GM19452 (cell line): Measurements from ENCODE around the gene ZNF581.

Experiments used
- ATAC-seq: cut with Tn5 transposase; IDR thresholded peaks from one replicate; pipeline ENCODE4 v1.9.1; 2021; ENCODE audit not compliant: unreplicated experiment

The ZNF581 gene

DNA sequence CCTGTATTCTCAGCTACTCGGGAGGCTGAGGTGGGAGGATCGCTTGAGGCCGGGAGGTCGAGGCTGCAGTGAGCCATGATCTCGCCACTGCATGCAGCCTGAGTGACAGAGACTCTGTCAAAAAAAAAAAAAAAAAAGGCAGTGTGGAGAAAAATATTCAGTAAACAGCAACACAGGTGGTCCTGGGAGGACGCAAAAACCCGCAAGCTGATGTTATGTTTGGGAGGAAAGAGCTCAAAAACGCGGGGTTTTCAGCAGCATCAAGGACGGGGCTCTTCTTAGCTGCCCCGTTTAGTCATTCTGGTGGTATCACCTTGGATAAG is 18.5 kb upstream of the ZNF581 start:
- no peak for ATAC-seq

GRCh38 chr19:55626350-55626749 is 17.1 kb upstream of the ZNF581 start:
- ATAC-seq: no peak

- no peak for ATAC-seq
These were observed 11.0 kb upstream of the ZNF581 start for GRCh38 chr19:55632463-55632834.

GRCh38 chr19:55633861-55634260 is 9.6 kb upstream of the ZNF581 start:
- ATAC-seq: no peak

DNA sequence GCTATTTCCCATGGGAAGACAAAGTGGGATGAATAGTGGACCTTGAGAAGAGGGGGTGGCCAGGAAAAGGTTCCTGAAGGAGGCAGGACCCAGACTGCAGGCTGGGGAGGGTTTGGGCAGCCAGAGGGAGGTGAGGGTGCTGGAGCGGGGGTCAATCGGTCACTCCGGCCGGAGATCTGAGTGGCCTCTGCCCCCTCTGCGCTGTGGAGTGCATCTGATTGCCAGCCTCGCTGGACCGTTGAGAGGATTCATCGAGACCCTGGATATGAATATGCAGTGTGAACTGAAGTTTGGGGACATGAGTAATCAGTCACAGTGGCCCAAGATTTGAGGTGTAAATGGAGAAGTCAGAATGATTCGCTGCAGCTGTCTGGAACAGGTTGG is 8.1 kb upstream of the ZNF581 start:
- no peak for ATAC-seq

GRCh38 chr19:55635856-55636440 is 7.5 kb upstream of the ZNF581 start:
- no peak for ATAC-seq

DNA sequence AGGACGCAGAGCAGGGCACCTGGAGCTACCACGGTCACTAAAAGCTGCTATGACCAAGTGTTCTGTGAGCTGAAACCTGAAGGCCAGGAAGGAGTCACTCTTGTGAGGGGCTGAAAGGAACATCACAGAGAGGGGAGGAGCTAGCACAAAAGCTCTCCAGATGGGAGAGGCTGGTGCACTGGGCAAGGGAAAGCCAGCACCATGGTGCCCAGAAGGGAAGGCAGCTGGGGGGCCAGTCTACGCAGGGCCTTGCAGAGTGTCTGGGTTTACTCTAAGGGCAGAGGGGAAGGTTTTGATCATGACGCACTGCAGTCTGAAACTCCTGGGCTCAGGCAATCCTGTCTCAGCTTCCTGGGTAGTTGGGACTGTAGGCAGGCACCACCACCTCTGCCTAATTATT is 6.7 kb upstream of the ZNF581 start:
- ATAC-seq: no peak

DNA sequence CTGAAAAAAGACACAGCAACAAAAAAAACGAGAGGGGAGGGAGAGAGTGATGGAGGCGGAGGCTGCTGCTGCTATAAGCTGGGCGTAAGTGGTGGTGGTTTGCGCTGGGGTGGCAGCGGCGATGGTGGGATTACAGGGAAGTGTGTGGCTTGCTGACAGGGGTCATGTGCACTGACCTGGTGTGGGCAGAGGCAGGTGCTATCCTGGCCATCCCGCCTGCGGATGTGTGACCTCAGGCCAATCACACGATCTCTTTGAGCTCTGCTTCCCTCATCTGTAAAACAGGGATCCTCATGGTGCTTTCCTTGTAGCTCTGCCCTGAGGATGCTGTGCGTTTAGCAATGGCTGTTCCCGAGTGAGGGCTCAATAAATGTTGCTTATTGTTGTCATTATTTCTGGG is 5.9 kb upstream of the ZNF581 start:
- ATAC-seq: no peak

DNA sequence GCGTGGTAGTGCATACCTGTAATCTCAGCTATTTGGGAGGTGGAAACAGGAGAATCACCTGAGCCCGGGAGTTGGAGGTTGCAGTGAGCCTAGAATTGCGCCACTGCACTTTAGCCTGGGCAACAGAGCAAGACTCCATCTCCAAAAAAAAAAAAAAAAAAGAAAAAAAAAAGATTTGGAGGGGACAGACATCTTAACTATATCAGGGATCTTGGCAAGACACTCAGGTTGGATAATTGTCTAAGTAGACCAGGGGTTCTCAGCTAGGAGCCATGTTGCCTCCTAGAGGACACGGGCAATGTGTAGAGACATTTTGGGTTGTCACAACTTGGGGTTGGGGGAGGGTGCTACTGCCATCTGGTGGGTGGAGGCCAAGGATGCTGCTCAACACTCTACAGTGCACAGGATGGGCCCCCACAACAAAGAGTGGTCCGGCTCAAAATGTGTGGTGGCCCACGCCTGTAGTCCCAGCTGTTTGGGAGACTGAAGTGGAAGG is 4.5 kb upstream of the ZNF581 start:
- ATAC-seq: no peak

GRCh38 chr19:55640043-55640576 is 3.3 kb upstream of the ZNF581 start:
- no peak for ATAC-seq

DNA sequence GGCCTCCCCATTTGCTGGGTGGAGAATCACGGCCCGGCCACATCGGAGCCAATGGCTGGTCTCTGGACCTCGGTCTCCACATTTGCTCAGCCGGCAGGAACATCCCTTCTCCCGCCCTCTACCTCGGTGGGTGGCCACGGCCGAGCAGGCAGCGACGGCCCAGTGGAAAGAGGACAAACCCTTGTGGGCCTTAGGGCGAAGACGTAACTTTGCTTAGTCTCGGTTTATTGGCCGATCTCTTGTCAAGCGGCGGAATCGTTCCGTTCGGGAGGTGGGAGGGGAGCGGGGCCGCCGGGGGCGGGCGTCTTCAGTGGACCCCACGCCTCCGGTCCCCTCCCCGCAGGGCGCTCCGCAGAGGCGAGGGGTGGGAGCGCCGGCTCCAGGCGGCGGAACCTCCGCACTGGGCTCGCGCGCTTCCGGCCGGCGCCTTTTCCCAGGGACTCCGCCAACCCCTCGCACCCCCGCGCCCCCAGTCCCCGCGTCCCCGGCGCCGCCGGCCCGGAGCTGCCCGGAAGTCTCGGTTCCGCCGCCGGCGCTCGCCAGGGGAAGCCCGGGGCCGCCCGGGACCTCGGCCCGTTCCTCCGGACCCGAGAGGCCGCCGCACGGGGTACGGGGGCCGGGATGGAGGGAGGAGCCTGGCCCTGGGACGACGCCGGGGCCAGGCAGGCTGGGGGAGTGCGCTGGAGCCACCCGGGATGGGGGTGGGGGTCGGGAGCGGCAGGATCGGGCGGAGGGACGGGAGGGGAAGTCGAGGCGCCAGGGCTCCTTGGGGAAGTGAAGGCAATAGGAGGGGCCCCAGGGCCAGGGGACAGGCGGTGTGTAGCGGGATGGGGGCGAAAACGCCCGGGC is 2.6 kb upstream of the ZNF581 start, which contains the start of gene ZNF580:
TSS of gene ZNF580 (plus strand) at position 426 of the 849 bp plus-strand sequence. CDS start 1,507 bp downstream, outside the sequence.
- ATAC-seq: no peak

GRCh38 chr19:55641426-55642152 is 1.9 kb upstream of the ZNF581 start:
- ATAC-seq: no peak

GRCh38 chr19:55642153-55643002 is 1.1 kb upstream of the ZNF581 start:
- ATAC-seq: no peak

DNA sequence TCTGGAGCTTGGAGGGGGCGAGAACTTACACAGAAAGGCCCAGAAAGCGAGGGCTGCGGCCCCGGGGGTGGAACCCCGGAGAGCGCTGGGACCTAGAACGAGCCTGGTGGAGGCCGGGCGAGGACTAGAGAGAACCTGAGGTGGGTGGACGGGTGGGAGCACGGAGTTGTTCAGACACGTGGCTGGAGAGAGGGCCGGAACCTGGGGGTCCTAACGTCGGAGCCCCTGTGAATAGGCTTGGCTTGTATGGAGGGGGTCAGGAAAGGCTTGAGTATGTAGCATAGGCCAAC is 383 bp downstream of the ZNF581 start:
- ATAC-seq: no peak

DNA sequence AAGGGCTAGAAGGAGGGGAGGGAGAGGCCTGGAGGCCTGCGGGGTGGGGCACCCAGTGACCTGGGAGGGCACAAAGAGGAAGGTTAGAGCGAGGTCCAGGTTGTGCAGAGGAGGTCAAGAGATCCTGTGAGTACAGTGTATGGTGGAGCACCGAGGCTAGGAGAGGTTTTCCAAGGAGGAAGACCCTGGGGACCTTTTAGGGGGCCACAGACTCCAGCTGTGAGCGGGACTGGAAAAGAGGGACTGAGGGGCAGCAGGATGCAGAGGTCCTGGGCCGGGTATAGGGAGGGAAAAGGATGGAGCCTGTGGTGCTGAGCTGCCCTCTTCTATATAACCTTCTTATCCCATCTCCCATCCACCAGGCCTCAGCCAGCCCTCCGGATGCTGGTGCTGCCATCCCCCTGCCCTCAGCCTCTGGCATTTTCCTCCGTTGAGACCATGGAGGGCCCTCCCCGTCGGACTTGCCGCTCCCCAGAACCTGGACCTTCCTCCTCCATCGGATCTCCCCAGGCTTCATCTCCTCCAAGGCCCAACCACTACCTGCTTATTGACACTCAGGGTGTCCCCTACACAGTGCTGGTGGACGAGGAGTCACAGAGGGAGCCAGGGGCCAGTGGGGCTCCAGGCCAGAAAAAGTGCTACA is 863 bp downstream of the ZNF581 start:
- no peak for ATAC-seq

DNA sequence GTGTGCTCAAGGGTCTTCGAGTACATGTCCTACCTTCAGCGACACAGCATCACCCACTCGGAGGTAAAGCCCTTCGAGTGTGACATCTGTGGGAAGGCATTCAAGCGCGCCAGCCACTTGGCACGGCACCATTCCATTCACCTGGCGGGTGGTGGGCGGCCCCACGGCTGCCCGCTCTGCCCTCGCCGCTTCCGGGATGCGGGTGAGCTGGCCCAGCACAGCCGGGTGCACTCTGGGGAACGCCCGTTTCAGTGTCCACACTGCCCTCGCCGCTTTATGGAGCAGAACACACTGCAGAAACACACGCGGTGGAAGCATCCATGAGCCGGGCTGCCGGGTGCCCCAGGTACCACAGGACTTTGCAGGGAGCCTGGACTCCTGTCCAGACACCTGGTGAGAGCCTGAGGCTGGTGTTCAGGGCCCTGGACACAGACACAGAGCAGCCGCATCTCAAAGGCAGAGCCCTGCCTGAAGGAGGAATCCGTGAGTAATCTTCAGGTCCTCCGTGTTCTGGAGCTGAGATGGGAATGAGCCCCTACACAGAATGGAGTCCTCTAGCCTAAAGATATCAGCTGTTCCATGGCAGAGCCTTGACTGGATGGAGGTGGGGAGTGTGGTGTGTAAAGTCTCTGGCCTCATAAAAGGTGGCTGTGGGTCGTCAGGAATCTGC is 1.5 kb downstream of the ZNF581 start:
- no peak for ATAC-seq

GRCh38 chr19:55645512-55645881 is 2.0 kb downstream of the ZNF581 start:
- ATAC-seq: no peak

- ATAC-seq: no peak
These were observed 3.7 kb downstream of the ZNF581 start for GRCh38 chr19:55646889-55647731.
